ENCODE data around the gene EFHC1. TPM values are rescaled to one million over a fixed set of nuclear protein-coding genes. Genes with fewer than 3 reads are reported as not detected.

Gene EFHC1
- total RNA-seq, 1 experiment from 2014 or later = 13.2 TPM

GRCh38 chr6:52571099-52571755 lies 151.1 kb downstream of the EFHC1 start:
- Histone ChIP-seq H3K27me3 (ENCODE audit: insufficient read depth, low read length) (no peaks in the 10 kb centered on the region), H3K4me2 (ENCODE audit: insufficient read depth, insufficient read length, low read length) (no peak overlapping the region), H2AK5ac (ENCODE audit: insufficient read length, low read length) (no peak overlapping the region), H4K20me1 (ENCODE audit: control insufficient read depth, insufficient read depth, insufficient read length) (peaks cover 2% of the 10 kb centered on the region), H3K56ac (ENCODE audit: insufficient read length, low read depth, low read length) (no peak overlapping the region), H4K5ac (ENCODE audit: insufficient read length, low read depth, low read length) (no peak overlapping the region), H2BK120ac (ENCODE audit: low read depth, low read length, poor library complexity, severe bottlenecking) (no peak overlapping the region), H4K91ac (ENCODE audit: insufficient read length, low read depth, low read length) (no peak overlapping the region), H3K4ac (ENCODE audit: low read depth, low read length) (no peak overlapping the region), H2BK12ac (ENCODE audit: insufficient read length, low read depth, low read length) (peak overlapping the region; percentile 17), H2AFZ (ENCODE audit: low read length) (no peak overlapping the region), H4K8ac (replicated peaks; ENCODE audit: insufficient read length, low read depth, low read length) (no peak overlapping the region), H3K27ac (ENCODE audit: insufficient read length, low read depth, low read length) (no peak overlapping the region), H2BK5ac (ENCODE audit: insufficient read length, low read length) (no peak overlapping the region), H2BK15ac (ENCODE audit: low read depth, low read length) (no peak overlapping the region), H3K23me2 (ENCODE audit: insufficient read length, low read depth, low read length, poor library complexity, severe bottlenecking) (peaks cover 8% of the 10 kb centered on the region), H3K23ac (ENCODE audit: insufficient read length, low read depth, low read length) (no peak overlapping the region), H3K4me1 (ENCODE audit: insufficient read depth, low read length) (peaks cover 24% of the 10 kb centered on the region), H3K79me1 (ENCODE audit: insufficient read depth, low read depth, low read length, poor library complexity, severe bottlenecking) (peaks cover 10% of the 10 kb centered on the region), H3K79me2 (ENCODE audit: insufficient read depth, low read length) (peaks cover 12% of the 10 kb centered on the region; the same call in 1 of the 2 replicates), H3K14ac (ENCODE audit: insufficient read depth, low read length) (no peak overlapping the region), H3T11ph (ENCODE audit: low read length) (no peak overlapping the region), H3K9me3 (ENCODE audit: control insufficient read depth, low read depth, low read length) (no peaks in the 10 kb centered on the region), H3K18ac (ENCODE audit: insufficient read length, low read depth, low read length) (no peak overlapping the region), H3K9ac (ENCODE audit: extremely low read depth, insufficient read length, low read length) (no peak overlapping the region), H2BK20ac (ENCODE audit: low read depth, low read length, poor library complexity, severe bottlenecking) (no peak overlapping the region)
- Mint-ChIP-seq H3K36me3 (ENCODE audit: insufficient read depth in 1 of 3, low read depth in 3 of 3) (no peaks in the 10 kb centered on the region), H3K4me1 (peaks cover 80 to 85% of the 10 kb centered on the region in 2 experiments), H3K9me3 (no peaks in the 10 kb centered on the region; a peak in 1 of 5 replicates), H3K4me3 (no peak overlapping the region), H3K27me3 (ENCODE audit: low read depth) (peaks cover 3% of the 10 kb centered on the region), H3K27ac (no peak overlapping the region; a peak in 2 of 7 replicates)
- WGBS (ENCODE audit: extremely low coverage, insufficient read length, low lambda C conversion rate) = no CpG with 5 or more reads among the region's 10 CpGs
- TF ChIP-seq, protein P1, sequence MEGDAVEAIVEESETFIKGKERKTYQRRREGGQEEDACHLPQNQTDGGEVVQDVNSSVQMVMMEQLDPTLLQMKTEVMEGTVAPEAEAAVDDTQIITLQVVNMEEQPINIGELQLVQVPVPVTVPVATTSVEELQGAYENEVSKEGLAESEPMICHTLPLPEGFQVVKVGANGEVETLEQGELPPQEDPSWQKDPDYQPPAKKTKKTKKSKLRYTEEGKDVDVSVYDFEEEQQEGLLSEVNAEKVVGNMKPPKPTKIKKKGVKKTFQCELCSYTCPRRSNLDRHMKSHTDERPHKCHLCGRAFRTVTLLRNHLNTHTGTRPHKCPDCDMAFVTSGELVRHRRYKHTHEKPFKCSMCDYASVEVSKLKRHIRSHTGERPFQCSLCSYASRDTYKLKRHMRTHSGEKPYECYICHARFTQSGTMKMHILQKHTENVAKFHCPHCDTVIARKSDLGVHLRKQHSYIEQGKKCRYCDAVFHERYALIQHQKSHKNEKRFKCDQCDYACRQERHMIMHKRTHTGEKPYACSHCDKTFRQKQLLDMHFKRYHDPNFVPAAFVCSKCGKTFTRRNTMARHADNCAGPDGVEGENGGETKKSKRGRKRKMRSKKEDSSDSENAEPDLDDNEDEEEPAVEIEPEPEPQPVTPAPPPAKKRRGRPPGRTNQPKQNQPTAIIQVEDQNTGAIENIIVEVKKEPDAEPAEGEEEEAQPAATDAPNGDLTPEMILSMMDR (conservative IDR thresholded peaks at IDR 0.05) = no peak
- no peak for DNase-seq

All from H9 (cell line).